ENCODE data around the gene COMT.

COMT gene

GRCh38 chr22:19897726-19898125 lies 43.8 kb upstream of the COMT start:
- no peak for TF ChIP-seq CTCF (IDR thresholded peaks at IDR 0.05; ENCODE audit: control insufficient read depth, extremely low read depth, insufficient read depth)
- H3K4me3 ChIP-seq (ENCODE audit: low read depth, low read length): no peak overlapping the region
- no peak for DNase-seq (ENCODE audit: low read depth)

GRCh38 chr22:19898145-19898544 lies 43.4 kb upstream of the COMT start:
- no peak for TF ChIP-seq CTCF (IDR thresholded peaks at IDR 0.05; ENCODE audit: control insufficient read depth, extremely low read depth, insufficient read depth)
- no peak for DNase-seq (ENCODE audit: low read depth)
- H3K4me3 ChIP-seq (ENCODE audit: low read depth, low read length): no peak overlapping the region

GRCh38 chr22:19898831-19899567 lies 42.6 kb upstream of the COMT start:
- no peak for TF ChIP-seq CTCF (IDR thresholded peaks at IDR 0.05; ENCODE audit: control insufficient read depth, extremely low read depth, insufficient read depth)
- no peak for DNase-seq (ENCODE audit: low read depth)
- H3K4me3 ChIP-seq (ENCODE audit: low read depth, low read length): no peak overlapping the region

DNA sequence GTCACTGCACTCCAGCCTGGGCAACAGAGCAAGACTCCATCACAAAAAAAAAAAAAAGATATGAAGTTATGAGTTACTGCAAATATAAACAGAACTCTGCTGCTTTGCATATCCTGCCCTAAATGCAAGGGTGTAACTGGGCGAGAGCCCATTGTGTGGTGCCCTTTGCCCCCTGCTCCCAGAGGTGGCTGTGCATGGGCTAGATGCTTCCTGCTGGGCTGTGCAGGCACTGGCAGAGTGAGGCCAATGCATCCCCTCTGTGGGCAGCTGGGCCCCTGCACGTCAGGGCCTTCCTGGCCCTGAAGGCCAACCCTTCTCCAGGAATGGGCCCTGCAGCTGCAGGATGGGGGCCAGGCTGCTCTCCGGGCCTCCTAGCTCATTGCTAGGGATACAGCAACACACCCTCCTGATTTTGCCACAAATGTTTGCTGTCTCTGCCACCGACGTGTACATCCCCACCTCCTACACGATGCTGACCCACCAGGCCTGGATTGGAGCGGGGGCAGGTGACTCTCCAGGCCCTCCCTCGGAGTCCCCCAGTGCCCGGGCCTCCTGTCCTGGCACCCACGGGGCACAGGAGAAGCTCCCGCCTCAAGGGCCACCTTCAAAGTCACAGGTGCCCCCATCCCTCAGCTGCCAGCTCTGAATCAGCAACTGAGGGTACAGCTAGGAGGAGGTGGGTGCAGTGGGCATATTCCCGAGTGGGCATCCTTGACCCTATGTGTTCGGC lies 40.7 kb upstream of the COMT start:
- DNase-seq (ENCODE audit: low read depth): no peak
- TF ChIP-seq CTCF (IDR thresholded peaks at IDR 0.05; ENCODE audit: control insufficient read depth, extremely low read depth, insufficient read depth): no peak
- no peak overlapping the region for H3K4me3 ChIP-seq (ENCODE audit: low read depth, low read length)

GRCh38 chr22:19901577-19902244 lies 39.9 kb upstream of the COMT start:
- no peak for DNase-seq (ENCODE audit: low read depth)
- no peak overlapping the region for H3K4me3 ChIP-seq (ENCODE audit: low read depth, low read length)
- TF ChIP-seq CTCF (IDR thresholded peaks at IDR 0.05; ENCODE audit: control insufficient read depth, extremely low read depth, insufficient read depth): no peak

- no peak overlapping the region for H3K4me3 ChIP-seq (ENCODE audit: low read depth, low read length)
- no peak for DNase-seq (ENCODE audit: low read depth)
- no peak for TF ChIP-seq CTCF (IDR thresholded peaks at IDR 0.05; ENCODE audit: control insufficient read depth, extremely low read depth, insufficient read depth)
Measured at GRCh38 chr22:19902245-19902715, 39.3 kb upstream of the COMT start.
